ENCODE measurements around the gene WASF3.
A peak's percentile ranks its signal among the peaks of the same experiment; 100 is the strongest.

Gene WASF3

GRCh38 chr13:26646603-26647002, 89.1 kb downstream of the WASF3 start:
- DNase-seq = no peak

GRCh38 chr13:26651234-26651633, 93.8 kb downstream of the WASF3 start:
- DNase-seq = no peak

GRCh38 chr13:26653310-26653709, 95.8 kb downstream of the WASF3 start:
- peak; percentile 53 for DNase-seq

- DNase-seq = no peak
Measured at GRCh38 chr13:26653842-26654241, 96.4 kb downstream of the WASF3 start.

DNA sequence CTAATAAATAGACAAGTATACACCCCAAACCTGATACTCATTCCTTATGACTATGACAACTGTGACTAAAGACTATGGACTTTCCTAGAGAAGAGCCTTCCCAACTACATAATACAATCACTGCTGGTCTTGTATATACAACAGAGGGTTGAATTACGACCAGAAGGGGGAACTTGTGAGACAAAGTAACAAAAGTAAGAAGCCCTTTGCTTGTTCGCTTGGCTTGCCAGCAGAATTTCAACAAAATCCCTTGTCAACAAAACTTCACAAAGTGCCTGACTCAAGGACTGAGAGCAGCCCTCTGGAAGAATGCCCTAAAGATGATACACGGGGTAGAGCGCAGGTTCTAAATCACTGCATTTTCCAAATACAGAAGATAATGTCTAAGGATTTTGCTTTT, 99.4 kb downstream of the WASF3 start:
- no peak for DNase-seq

DNA sequence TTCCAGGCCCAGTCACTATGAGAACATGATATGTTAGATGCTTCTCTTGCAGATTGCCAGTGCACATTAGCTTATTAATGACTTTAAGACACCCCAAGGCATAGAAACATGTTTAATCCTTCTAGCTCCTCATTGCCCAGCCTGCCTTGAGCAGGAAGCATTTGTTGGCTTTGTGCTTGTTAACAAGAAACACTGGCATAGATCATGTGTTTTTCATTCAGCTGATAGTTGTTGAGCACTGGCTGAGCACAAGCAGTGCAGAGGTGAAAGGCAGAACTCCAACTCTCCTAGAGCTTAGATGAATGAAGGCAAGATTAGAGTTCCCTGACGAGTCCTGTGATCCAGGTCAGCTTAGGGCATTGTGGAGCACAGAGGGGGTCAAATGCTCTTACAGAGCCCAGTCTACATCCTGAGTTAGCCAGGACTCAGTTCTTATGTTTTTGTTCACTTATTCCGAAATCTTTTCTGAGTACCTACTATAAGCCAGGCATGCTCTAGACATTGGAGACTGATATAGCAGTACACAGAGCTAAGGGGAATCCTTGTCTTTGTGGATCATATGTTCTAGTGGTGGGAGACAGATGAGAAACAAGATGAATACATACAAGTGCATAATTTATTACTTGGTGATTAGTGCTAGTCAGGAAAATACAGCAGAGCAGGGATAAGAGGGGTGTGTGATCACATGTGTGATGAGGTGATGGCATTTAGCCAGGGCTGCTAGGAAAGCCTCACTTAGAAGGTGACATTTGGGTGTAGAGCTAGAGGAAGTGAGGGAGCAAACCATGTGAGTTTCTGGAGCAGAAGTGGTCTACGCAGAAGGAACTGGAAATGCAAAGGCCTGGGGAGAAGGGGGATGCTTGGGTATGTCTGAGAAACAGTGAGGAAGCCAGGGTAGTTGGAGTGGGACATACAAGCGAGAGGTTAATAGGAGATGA, 101.2 kb downstream of the WASF3 start:
- DNase-seq = no peak

GRCh38 chr13:26660185-26660584, 102.7 kb downstream of the WASF3 start:
- no peak for DNase-seq

DNA sequence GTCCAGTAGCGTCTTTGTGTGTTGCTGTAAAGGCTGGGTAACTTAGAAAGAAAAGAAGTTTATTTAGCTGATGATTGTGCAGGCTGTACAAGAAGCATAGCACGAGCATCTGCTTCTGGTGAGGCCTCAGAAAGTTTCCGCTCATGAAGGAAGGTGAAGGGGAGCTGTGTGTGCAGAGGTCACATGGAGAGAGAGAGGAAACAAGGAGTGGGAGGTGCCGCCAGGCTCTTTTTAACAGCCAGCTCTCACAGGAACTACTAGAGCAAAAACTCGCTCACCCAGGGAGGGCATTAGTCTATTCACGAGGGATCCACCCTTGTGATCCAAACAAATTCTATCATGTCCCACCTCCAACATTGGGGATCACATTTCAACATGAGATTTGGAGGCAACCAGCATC, 103.3 kb downstream of the WASF3 start:
- DNase-seq = no peak

DNA sequence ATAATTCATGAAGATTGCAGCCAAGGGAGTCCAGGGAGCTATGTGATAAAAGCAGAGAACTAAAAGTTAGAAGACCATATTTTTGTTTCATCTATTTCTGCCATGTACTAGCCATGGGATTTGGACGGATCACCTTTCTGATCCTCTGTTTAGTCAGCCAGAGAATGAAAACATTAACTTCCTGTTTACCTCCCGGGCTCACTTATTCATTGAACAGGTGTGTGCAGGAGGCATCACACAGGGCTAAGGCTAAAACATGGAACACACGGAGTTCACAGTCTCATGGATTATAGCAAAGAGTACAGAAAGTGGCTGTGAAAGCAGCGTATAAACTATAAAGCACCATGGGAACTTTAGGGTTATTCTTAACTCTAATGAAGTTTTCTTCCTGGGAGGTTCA, 106.3 kb downstream of the WASF3 start:
- DNase-seq = no peak

GRCh38 chr13:26664286-26664685, 106.8 kb downstream of the WASF3 start:
- no peak for DNase-seq

DNA sequence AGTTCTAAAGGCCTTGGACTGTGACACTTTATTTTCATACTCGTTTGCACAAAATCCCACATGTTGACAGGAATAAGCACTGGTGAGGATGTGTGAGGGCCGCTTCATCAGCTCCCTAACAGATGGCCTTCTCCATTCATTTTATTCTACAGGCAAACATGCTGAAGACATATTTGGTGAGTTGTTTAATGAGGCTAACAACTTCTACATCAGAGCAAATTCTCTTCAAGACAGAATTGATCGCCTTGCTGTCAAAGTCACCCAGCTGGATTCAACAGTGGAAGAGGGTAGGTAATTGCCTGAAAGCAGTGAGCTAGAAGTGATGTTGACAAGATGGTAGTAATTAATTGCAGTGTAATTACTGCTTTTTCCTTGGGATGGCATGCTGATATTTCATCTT, 107.4 kb downstream of the WASF3 start:
- no peak for DNase-seq

- DNase-seq = no peak
Measured at GRCh38 chr13:26668357-26669146, 111.1 kb downstream of the WASF3 start.

GRCh38 chr13:26673890-26674289, 116.4 kb downstream of the WASF3 start:
- DNase-seq = no peak

DNA sequence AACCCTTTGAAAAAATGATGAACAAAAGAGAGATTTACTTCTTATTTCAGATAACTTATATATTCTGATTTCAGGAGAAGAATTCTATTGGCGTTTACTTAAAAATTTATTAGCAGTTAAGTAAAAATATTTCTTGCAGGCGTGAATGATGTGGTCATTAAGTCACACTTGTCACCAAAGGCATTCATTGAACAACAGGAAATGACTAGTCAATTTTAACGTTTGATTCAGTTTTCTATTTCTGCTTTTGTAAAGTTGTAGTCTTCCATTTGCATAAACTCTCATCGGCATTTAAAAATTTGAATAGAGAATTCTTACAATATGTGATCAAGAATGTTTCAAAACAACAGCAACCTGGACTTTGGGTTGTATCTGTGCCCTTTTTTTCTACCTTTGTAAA, 119.7 kb downstream of the WASF3 start:
- no peak for DNase-seq

GRCh38 chr13:26678330-26678729, 120.8 kb downstream of the WASF3 start:
- no peak for DNase-seq

DNA sequence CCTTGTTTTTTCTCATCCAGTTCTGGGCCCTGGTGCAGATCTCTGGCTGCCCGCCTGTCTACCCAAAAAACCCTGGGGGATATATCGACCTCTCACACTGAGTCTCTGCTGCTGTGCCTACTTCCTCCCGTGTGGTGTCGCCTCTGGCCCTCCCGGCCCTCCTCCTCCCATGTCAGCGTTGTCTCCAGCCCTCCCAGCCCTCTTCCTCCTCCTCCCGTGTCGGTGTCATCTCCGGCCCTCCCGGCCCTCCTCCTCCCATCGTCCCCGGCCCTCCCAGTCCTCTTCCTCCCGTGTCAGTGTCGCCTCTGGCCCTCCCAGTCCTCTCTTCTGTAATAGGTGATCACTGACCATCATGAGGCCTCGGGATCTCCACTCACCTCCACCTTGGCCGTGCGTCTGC, 121.3 kb downstream of the WASF3 start:
- DNase-seq = no peak

DNA sequence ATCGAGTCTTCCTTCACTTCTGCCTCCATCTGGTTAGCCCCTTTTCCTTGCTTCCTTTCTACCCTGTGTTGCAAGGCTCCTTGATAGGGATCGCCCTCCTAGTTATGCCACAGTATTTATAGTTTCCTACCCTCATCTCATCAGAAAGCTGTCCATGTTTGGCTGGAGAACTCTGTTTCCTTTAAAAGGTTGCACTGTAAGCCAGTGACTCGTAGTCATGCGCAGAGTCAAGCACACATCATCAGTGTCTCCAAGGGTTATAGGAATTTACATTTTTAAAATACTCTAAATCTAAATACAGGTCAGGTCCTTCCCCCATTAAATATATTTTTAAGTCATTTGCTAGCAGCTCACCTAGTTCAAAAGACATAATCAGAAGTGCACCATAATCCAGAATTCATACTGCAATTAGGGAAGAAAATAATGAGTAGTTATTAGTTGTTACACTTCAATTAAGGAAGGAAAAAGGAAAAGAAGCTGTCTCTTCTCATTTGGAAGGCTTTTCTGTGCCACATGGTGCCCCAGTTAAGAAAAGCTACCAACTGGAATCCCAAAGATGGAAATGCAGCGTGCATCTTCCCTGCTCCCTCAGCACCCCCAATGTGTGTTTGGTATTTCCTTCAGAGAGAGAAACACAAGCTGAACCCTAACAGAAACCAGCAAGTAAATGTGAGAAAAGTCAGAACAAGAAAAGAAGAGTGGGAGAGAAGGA, 122.1 kb downstream of the WASF3 start:
- DNase-seq = peak; percentile 64

DNA sequence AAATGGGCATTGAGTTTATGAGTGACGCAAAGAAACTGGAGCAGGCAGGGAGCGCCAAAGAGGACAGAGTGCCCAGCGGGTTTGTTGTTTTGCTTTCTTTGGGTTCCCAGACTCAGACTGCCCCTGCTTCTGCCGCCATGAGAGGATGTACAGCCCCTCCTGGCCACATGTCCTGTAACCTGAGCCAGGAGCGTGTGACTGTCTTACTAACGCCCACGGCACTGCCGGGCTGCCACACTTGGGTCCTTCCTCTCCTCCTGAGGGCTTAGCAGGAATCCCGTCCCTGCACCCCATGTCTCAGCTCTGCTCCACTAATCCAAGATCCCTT, 122.6 kb downstream of the WASF3 start:
- no peak for DNase-seq

GRCh38 chr13:26680572-26680971, 123.1 kb downstream of the WASF3 start:
- no peak for DNase-seq

DNA sequence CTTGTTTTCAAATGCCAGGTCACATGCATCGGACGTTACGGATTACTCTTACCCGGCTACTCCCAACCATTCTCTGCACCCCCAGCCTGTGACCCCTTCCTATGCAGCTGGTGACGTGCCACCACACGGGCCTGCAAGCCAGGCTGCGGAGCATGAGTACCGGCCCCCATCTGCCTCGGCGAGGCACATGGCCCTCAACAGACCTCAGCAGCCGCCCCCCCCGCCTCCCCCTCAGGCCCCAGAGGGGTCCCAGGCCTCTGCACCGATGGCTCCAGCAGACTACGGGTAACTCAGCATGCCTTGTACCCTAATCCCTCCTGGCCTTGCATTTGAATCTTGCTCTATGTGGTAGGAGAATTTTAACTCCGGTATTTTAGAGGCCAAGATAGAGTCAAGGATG, 123.6 kb downstream of the WASF3 start:
- no peak for DNase-seq

DNA sequence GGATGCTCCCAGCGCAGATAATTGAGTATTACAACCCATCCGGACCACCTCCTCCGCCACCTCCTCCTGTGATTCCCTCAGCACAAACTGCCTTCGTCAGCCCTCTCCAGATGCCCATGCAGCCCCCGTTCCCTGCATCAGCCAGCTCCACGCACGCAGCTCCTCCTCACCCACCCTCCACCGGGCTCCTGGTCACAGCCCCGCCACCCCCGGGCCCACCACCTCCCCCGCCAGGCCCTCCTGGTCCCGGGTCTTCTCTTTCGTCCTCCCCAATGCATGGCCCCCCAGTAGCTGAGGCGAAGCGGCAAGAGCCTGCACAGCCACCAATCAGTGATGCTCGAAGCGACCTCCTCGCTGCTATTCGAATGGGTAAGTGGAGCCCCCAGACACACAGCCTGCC, 125.1 kb downstream of the WASF3 start:
- DNase-seq = no peak

- no peak for DNase-seq
Measured at GRCh38 chr13:26685606-26686005, 128.1 kb downstream of the WASF3 start.

DNA sequence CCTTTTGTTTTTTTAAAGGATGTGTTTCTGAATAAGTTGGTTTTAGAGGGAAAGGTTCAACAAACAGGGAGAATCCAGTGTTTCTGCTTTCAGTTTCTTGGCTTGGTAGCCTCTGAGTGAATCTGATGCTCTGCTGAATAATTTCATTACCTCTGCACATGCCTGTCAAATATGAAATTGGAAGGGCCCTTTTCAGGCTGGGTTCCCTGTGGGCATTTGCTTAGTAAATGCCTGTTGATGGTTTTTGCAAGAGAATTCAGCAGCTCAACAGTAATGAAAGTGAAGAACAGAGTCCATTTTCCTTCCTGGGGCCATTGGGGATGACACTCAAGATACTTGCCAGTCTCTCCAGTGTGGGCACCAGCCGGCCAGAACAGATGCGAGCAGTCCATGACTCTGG, 128.8 kb downstream of the WASF3 start:
- no peak for DNase-seq

DNA sequence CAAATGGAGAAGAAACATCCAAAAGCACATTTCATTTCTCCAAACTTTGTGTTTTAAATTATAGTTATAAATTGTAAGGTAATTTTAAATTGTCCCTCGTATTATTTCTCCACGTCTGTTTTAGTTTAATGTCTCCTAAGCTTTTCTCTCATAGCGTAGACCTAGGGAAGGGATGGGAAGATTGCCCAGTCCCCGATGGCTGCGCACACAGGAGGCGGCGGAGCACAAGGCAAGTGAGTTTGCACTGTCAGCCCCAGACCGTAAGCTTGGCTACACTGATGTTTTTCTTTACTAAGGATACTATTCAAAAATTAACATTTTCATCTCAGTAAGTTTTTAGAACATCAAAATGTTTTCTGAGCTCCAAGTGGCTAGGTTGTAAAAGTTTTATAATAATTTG, 130.8 kb downstream of the WASF3 start:
- no peak for DNase-seq

All from EL (cell line).